ENCODE results near the gene NRP1.

Gene NRP1

GRCh38 chr10:33234831-33235237 is 99.6 kb downstream of the NRP1 start:
- DNase-seq (ENCODE audit: extremely low read depth, insufficient read length): no peak
- Histone ChIP-seq H3K36me3 (ENCODE audit: control insufficient read depth, insufficient read depth, low read length) (no peaks in the 10 kb centered on the region), H3K4me3 (replicated peaks; ENCODE audit: low read depth, low read length) (no peak overlapping the region), H3K27me3 (replicated peaks; ENCODE audit: control insufficient read depth, insufficient read depth, low read length) (no peaks in the 10 kb centered on the region)
- TF ChIP-seq CTCF (IDR thresholded peaks at IDR 0.05; ENCODE audit: insufficient read depth, low read length, poor library complexity, severe bottlenecking): no peak

GRCh38 chr10:33233635-33234034 is 100.8 kb downstream of the NRP1 start:
- no peak for TF ChIP-seq CTCF (IDR thresholded peaks at IDR 0.05; ENCODE audit: insufficient read depth, low read length, poor library complexity, severe bottlenecking)
- no peak for DNase-seq (ENCODE audit: extremely low read depth, insufficient read length)
- Histone ChIP-seq H3K36me3 (ENCODE audit: control insufficient read depth, insufficient read depth, low read length) (no peaks in the 10 kb centered on the region), H3K27me3 (replicated peaks; ENCODE audit: control insufficient read depth, insufficient read depth, low read length) (no peaks in the 10 kb centered on the region), H3K4me3 (replicated peaks; ENCODE audit: low read depth, low read length) (no peak overlapping the region)

GRCh38 chr10:33233221-33233620 is 101.2 kb downstream of the NRP1 start:
- no peak for TF ChIP-seq CTCF (IDR thresholded peaks at IDR 0.05; ENCODE audit: insufficient read depth, low read length, poor library complexity, severe bottlenecking)
- DNase-seq (ENCODE audit: extremely low read depth, insufficient read length): no peak
- Histone ChIP-seq H3K4me3 (replicated peaks; ENCODE audit: low read depth, low read length) (no peak overlapping the region), H3K36me3 (ENCODE audit: control insufficient read depth, insufficient read depth, low read length) (no peaks in the 10 kb centered on the region), H3K27me3 (replicated peaks; ENCODE audit: control insufficient read depth, insufficient read depth, low read length) (no peaks in the 10 kb centered on the region)

- TF ChIP-seq CTCF (IDR thresholded peaks at IDR 0.05; ENCODE audit: insufficient read depth, low read length, poor library complexity, severe bottlenecking): no peak
- Histone ChIP-seq H3K36me3 (ENCODE audit: control insufficient read depth, insufficient read depth, low read length) (no peaks in the 10 kb centered on the region), H3K27me3 (replicated peaks; ENCODE audit: control insufficient read depth, insufficient read depth, low read length) (no peaks in the 10 kb centered on the region), H3K4me3 (replicated peaks; ENCODE audit: low read depth, low read length) (no peak overlapping the region)
- no peak for DNase-seq (ENCODE audit: extremely low read depth, insufficient read length)
Measured at GRCh38 chr10:33231621-33232350, 102.7 kb downstream of the NRP1 start.

- Histone ChIP-seq H3K27me3 (replicated peaks; ENCODE audit: control insufficient read depth, insufficient read depth, low read length) (no peaks in the 10 kb centered on the region), H3K36me3 (ENCODE audit: control insufficient read depth, insufficient read depth, low read length) (no peaks in the 10 kb centered on the region), H3K4me3 (replicated peaks; ENCODE audit: low read depth, low read length) (no peak overlapping the region)
- DNase-seq (ENCODE audit: extremely low read depth, insufficient read length): no peak
- no peak for TF ChIP-seq CTCF (IDR thresholded peaks at IDR 0.05; ENCODE audit: insufficient read depth, low read length, poor library complexity, severe bottlenecking)
Measured at GRCh38 chr10:33229949-33230267, 104.6 kb downstream of the NRP1 start.

All from GM06990 (cell line).